Renal cortex interstitium (tissue), 15 donors: ENCODE measurements around the gene GON4L. TPM values are rescaled to one million over a fixed set of nuclear protein-coding genes. Genes with fewer than 3 reads are reported as not detected.
A peak's percentile ranks its signal among the peaks of the same experiment; 100 is the strongest.
"Not testable (repeated sequence)": the region's sequence is repeated elsewhere in the genome, so short reads cannot be mapped to it uniquely, and the experiment has no call there.

ENCODE experiments used
- DNase-seq, 11 donors: peaks; one replicate each; pipeline ENCODE4 v3.0.0-alpha.2; 2013; ENCODE audit warnings: low read depth in 9 of 11, low spot score in 4 of 11; ENCODE audit errors: extremely low read depth in 1 of 11
- long read RNA-seq, 16 experiments: transcript quantifications; one replicate each; lab custom pipeline, GENCODE V29; 2026
- polyA plus RNA-seq, 3 donors: library from polyadenylated mRNA; unstranded; fragments of 120-200 nt; gene quantifications; one replicate each; pipeline ENCODE4 v1.2.1, GENCODE V29; 2013; ENCODE audit not compliant: insufficient read length in 3 of 3

The GON4L gene
- 10 to 100 TPM; 46.5 to 64.7 (median 52.0) TPM for polyA plus RNA-seq
- long read RNA-seq, donor 1: 0 reads
- long read RNA-seq, donor 2, partial matches to known transcripts: 0 of 1 reads
- long read RNA-seq, donor 2, other reads (novel, unspliced or antisense): 0 of 1 reads
- long read RNA-seq, donor 3: 0 reads
- long read RNA-seq, donor 4, partial matches to known transcripts: 6 of 7 reads
- long read RNA-seq, donor 4, other reads (novel, unspliced or antisense): 0 of 7 reads
- long read RNA-seq, donor 5: 0 reads
- long read RNA-seq, donor 6, partial matches to known transcripts: 0 of 2 reads
- long read RNA-seq, donor 6, other reads (novel, unspliced or antisense): 0 of 2 reads
- long read RNA-seq, donor 7: 0 reads
- long read RNA-seq, donor 8, partial matches to known transcripts: 6 of 8 reads
- long read RNA-seq, donor 8, other reads (novel, unspliced or antisense): 0 of 8 reads
- long read RNA-seq, donor 9: 0 reads
- long read RNA-seq, donor 10: 0 reads
- long read RNA-seq, donor 11: 0 reads
- long read RNA-seq, donor 12: 0 reads
- long read RNA-seq, donor 13, partial matches to known transcripts: 0 of 1 reads
- long read RNA-seq, donor 13, other reads (novel, unspliced or antisense): 0 of 1 reads
- long read RNA-seq, donor 14: 0 reads
- long read RNA-seq, donor 15, full-length matches to known transcripts: 1 of 1 reads
- long read RNA-seq, donor 15, partial matches to known transcripts: 0 of 1 reads
- long read RNA-seq, donor 15, other reads (novel, unspliced or antisense): 0 of 1 reads
- long read RNA-seq, donor 16, partial matches to known transcripts: 21 of 23 reads
- long read RNA-seq, donor 16, other reads (novel, unspliced or antisense): 0 of 23 reads

DNA sequence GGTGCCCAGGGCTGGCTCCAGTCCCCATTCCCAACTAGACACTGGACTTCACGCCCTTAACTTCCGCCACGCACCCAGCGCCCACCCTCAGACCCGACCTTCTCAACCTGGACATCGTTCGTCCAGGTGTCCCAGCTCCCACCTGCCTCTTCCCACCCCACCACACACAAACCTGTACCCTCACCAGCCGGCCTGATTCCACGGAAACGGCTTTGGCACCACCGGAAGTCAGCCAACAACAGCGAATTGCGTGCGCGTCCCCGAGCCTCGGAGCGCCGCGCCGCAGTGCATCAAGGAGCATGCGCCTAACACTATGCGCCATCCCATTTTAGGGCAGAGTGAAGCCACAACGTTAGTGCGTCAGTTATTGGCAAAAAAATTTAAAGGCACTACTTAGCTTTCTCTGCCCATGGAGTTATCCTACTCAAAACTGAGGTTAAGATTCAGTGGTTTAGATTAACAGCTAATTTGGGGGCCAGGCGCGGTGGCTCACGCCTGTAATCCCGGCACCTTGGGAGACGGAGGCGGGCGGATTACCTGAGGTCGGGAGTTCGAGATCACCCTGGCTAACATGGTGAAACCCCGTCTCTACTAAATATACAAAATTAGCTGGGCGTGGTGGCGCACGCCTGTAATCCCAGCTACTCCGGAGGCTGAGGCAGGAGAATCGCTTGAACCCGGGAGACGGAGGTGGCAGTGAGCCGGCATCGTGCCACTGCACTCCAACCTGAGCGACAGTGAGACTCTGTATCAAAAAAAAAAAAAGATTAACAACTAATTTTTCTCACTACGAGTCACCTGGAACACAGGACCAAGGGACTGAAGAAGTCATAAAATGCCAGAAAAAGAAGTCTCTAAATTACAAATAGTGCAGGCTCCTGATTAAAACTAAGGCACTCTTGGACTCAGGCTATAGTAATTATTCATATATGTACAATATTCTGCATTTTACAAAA, at the start of gene GON4L:
Gene GON4L, minus strand, starts transcription at position 240 of the 956 bp plus-strand sequence. CDS start 3,434 bp downstream, outside the sequence.
- DNase-seq: peak; percentile 75 to 93 (median 89)

GRCh38 chr1:155904261-155904660, 47.2 kb upstream of the GON4L start:
- no peak for DNase-seq

DNA sequence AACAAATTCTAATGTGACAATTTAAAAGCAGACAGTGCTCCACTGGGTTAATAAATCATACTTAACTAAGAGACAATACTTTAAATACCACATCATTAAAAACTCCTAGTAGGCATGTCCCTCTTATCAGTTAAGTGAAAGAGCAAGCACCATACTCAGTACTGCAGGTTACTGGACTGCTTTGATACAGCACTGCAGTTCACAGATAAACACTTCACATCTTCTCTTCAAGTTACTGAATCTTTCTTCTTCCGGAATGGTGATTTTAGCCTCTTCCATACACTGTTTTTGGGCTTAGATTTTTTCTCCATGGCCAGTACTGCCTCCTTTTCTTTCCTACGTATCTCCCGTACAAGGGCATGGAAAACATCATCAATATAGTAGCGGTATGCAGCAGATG, 43.1 kb upstream of the GON4L start:
- DNase-seq: no peak

DNA sequence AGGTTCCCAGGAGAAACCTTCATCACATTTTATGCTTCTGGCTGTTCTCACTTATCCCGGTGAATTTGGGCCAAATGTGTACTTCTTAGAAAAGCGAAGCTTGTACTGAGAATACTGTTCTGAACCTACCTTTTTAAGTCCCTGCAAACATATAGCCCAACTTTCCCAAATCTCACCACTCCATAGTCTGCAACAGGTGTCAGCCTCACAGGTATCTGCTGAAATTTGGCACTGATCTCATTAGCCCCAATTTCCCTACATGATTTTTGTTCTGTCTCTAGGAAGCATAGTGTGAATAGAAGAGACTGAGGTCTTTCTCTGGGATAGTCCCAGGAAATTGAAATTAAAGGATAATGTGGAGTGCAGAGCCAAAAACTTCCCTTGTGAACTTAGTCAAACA, 42.7 kb upstream of the GON4L start:
- DNase-seq: no peak

- DNase-seq: no peak
Measured at GRCh38 chr1:155898888-155899287, 41.9 kb upstream of the GON4L start.

DNA sequence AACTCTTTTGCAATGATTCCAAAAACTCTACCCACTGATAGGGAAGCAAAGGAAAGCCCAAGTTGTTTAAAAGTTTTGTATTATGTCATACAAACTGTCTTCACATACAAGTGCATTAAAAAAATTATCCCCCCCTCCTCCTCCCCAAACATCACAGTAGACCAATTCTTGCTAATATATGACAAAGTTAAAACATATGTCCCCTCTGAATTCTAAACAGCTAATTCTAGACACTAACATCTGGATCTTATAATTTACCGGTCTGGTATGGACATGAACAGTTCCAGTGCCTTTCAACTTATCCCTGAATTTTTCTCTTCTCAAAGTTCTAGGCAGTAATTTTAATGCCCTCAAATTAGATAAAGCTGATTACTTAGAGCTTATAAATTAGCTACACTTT, 40.7 kb upstream of the GON4L start:
- DNase-seq: no peak

DNA sequence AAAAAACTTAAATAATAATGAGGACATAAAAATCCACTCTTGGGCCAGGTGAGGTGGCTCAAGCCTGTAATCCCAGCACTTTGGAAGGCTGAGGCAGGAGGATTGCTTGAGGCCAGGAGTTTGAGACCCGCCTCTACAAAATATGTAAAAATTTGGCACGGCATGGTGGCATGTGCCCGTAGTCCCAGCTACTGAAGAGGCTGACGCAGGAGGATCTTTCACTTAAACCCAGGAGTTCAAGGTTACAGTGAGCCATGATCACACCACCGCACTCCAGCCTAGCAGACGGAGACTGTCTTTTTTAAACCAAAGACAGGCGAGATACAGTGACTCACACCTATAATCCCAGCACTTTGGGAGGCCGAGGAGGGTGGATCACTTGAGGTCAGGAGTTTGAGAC, 39.5 kb upstream of the GON4L start:
- not testable (repeated sequence) for DNase-seq

DNA sequence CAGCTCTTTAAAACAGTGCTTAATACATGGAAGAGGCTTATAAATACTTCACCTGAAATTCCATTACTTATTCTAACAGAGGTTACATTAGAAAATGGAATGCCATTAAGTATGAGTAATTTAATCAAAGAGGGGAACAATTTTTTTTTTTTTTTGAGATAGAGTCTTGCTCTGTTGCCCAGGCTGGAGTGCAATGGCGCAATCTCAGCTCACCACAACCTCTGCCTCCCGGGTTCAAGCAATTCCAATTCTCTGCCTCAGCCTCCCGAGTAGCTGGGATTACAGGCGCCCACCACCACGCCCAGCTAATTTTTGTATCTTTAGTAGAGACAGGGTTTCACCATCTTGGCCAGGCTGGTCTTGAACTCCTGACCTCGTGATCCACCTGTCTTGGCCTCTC, 38.6 kb upstream of the GON4L start:
- DNase-seq: not testable (repeated sequence)

- DNase-seq: peak in 4 of 11 donors; percentile 15 to 42 (median 36)
Measured at GRCh38 chr1:155893389-155894142, 36.6 kb upstream of the GON4L start.

DNA sequence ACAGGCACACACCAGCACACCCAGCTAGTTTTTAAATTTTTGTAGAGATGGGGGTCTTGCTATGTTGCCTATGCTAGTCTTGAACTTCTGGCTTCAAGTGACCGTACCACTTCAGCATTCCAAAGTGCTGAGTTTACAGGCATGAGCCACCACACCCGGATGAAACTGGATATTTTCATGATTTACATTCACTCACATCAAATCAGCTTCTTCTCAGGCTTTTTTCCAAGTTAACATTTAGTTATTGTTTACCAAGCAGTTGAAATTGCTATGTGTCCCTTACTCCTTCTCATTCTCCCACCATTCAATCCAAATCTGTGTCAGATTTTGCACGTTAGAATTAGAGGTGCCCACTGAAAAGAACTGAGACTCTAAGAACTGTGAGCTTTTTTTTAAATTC, 35.8 kb upstream of the GON4L start:
- no peak for DNase-seq

GRCh38 chr1:155890251-155890650, 33.2 kb upstream of the GON4L start:
- no peak for DNase-seq

DNA sequence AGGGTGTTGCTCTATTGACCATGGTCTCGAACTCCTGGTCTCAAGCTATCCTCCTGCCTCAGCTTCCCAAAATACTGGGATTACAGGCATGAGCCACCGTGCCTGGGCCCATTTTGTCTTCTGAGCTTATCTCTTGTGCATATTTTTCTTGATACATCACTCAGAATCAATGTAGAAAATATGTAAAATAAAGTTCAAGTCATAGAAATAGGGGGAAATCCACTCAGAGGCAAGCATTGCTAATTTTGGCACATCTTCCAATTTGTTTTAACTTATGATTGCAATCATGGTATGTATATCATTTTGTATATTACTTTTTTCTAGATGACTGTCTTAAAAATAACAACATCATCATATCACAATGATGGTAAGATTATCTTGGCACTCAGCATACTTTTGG, 32.6 kb upstream of the GON4L start:
- no peak for DNase-seq

DNA sequence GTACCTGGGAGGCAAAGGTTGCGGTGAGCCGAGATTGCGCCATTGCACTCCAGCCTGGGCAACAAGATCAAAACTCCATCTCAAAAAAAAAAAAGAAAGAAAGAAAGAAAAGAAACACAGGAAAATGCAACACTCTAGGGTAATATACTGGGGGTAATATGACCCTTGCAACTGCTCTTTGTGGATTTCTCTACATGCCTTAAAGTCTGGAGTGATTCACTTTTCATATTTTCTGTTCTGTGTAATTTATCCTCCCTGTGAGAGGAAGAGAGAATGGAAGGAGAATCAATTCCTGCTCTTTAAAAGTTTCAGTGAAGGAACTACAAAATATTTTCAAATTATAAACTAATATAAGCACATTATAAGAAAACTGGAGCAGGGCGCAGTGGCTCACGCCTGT, 31.5 kb upstream of the GON4L start:
- DNase-seq: no peak

GRCh38 chr1:155884982-155885381, 28.0 kb upstream of the GON4L start:
- DNase-seq: no peak

DNA sequence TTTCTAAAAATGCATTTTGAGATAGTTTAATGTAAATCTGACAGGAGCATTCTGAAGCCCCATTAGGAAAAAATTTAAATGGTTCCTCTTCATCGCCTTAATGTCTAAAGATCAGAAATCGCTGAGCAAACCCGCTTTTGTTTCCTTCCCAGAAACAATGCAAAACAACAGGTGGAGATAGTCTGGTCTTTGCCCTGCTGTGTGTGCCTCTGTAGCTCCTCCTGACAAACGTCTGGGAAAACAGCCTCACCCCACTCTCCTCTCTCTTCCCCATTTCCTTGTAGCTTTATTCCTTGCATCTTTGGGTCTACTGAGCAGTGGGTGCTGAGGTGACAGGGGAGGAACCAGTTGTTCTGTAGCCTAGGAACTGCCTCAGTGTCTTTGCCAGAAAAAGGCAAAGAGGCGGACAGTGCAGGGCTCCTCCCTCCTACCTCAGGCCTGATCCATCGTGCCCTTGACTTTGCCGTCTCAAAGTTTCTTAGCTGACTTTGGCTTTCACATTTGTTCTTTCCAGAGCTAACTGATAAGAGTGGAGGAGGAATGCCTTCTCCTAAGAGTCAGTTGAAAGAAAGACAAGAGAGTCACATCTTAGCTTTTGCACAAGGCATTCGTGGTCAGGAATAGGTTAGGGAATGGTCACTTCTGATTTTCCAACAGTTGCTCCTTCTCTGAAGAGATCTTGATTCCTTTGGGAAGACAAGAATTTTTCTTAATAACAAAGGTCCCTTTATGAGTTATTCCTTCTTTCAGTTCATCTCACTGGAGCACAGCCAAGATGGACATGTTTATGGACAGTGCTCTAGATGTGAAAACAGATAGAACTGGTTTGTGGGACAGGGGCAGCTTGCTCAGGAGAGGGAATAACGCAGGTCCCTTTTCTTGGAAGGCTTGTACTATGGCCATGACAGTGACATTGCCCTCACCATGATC, 27.3 kb upstream of the GON4L start:
- no peak for DNase-seq

DNA sequence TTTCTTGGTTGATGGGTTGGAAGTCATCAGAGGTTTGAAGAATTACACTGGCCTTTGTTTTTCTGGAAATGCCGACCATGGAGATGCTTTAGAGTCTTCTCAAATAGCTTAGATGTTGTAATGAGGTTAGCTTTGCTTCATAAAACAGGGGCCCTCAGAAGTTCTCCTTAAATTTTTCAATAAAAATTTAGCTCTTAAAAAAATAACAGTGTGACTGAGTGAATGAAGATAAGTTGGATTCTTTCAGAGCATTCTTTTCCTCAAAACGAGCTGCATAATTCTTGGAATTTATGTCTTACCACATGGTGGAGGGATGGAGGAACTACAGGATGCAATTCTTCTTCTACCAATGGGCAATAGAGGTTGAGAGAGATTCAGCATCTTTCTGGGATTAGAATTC, 25.8 kb upstream of the GON4L start:
- no peak for DNase-seq

DNA sequence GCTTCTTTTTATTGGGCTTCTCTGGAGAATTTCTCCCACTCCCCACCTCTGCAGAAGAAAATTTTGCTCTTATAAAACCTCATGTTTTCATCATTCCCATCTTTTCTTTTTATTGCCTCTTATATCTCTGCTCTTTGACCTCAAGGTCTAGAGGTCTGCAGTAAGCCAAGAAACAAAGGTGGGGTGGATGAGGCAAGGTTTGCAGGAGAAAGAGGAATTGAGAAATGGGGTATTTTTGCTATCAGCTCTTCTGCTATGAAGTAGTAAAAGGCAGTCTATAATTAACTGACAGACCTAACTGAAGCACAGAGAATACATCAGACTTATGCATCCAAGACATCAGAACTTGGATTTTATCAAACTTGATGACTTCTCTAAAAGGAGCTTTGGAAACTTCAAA, 25.2 kb upstream of the GON4L start:
- no peak for DNase-seq
